Neural crest cell (in vitro differentiated cells): ENCODE measurements around the gene VPS13D. TPM values are rescaled to one million over a fixed set of nuclear protein-coding genes. Genes with fewer than 3 reads are reported as not detected.

Source experiments
- DNase-seq: peaks from one replicate; pipeline ENCODE4 v3.0.0; 2021; ENCODE audit warnings: low read depth, mixed read lengths, low spot score
- H3K27ac Mint-ChIP-seq: one replicate; pipeline ENCODE4 v1.8.0; 2021; ENCODE audit warnings: mild to moderate bottlenecking, mixed read lengths; ENCODE audit not compliant: unreplicated experiment
- H3K27me3 Mint-ChIP-seq: 2 replicates; pipeline ENCODE4 v1.8.0; 2021; ENCODE audit warnings: low read depth, mild to moderate bottlenecking, mixed read lengths
- H3K36me3 Mint-ChIP-seq: 2 replicates; pipeline ENCODE4 v1.8.0; 2021; ENCODE audit warnings: low read depth, mild to moderate bottlenecking, mixed read lengths
- H3K4me1 Mint-ChIP-seq: 2 replicates; pipeline ENCODE4 v1.8.0; 2021; ENCODE audit warnings: mixed read lengths
- H3K4me3 Mint-ChIP-seq: one replicate; pipeline ENCODE4 v1.8.0; 2021; ENCODE audit warnings: mild to moderate bottlenecking, mixed read lengths
- H3K9me3 Mint-ChIP-seq: 2 replicates; pipeline ENCODE4 v1.8.0; 2021; ENCODE audit warnings: mixed read lengths
- CTCF ChIP-seq: fragments of 200-600 bp; sonication (generic); conservative IDR thresholded peaks from 2 replicates; pipeline ENCODE4 v1.5.0; 2021; ENCODE audit warnings: antibody characterized with exemption, mild to moderate bottlenecking
- total RNA-seq: library from RNA; stranded (reverse); gene quantifications from 2 replicates; pipeline ENCODE4 v1.2.1, GENCODE V29; 2021

Gene VPS13D
- total RNA-seq, 1 donor from 2014 or later = 24.5 TPM

GRCh38 chr1:12251442-12251841 is 21.6 kb downstream of the VPS13D start:
- H3K27ac Mint-ChIP-seq = no peak overlapping the region
- DNase-seq = no peak
- TF ChIP-seq CTCF = no peak
- no peaks in the 10 kb centered on the region for H3K9me3 Mint-ChIP-seq
- H3K27me3 Mint-ChIP-seq = no peaks in the 10 kb centered on the region
- H3K4me1 Mint-ChIP-seq = peaks cover 11% of the 10 kb centered on the region
- no peak overlapping the region for H3K4me3 Mint-ChIP-seq
- peaks cover 7% of the 10 kb centered on the region for H3K36me3 Mint-ChIP-seq

- H3K4me1 Mint-ChIP-seq = no peaks in the 10 kb centered on the region
- H3K36me3 Mint-ChIP-seq = peaks cover 9% of the 10 kb centered on the region
- H3K27me3 Mint-ChIP-seq = no peaks in the 10 kb centered on the region
- DNase-seq = no peak
- no peak for TF ChIP-seq CTCF
- H3K4me3 Mint-ChIP-seq = no peak overlapping the region
- no peak overlapping the region for H3K27ac Mint-ChIP-seq
- H3K9me3 Mint-ChIP-seq = no peaks in the 10 kb centered on the region
Observed at GRCh38 chr1:12255913-12256312, 26.1 kb downstream of the VPS13D start.

- H3K27me3 Mint-ChIP-seq = no peaks in the 10 kb centered on the region
- TF ChIP-seq CTCF = no peak
- H3K9me3 Mint-ChIP-seq = no peaks in the 10 kb centered on the region
- no peak for DNase-seq
- H3K4me1 Mint-ChIP-seq = no peaks in the 10 kb centered on the region
- no peak overlapping the region for H3K4me3 Mint-ChIP-seq
- H3K27ac Mint-ChIP-seq = no peak overlapping the region
- H3K36me3 Mint-ChIP-seq = peaks cover 18% of the 10 kb centered on the region
Observed at GRCh38 chr1:12258272-12258671, 28.4 kb downstream of the VPS13D start.

DNA sequence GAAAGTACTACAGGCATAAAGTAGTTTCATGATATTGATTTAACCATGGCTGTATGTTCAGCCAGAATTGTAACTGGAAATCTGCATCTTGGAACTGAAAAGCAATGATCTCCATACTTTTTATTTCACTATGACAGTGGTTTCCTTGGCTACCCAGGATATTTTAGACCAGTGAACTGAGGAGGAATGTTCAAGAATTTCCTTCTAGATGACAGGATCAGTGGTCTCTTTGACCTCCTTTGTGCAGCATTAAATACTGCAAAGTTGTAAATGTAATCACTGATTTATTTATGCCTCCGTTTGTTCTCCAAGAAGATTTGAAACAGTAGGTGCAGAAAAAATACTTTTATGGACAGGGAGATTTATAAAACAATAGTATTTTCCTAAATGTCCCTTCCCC is 39.5 kb downstream of the VPS13D start:
- DNase-seq = no peak
- no peak for TF ChIP-seq CTCF
- peaks cover 3% of the 10 kb centered on the region for H3K9me3 Mint-ChIP-seq
- H3K4me3 Mint-ChIP-seq = no peak overlapping the region
- H3K27ac Mint-ChIP-seq = no peak overlapping the region
- H3K27me3 Mint-ChIP-seq = no peaks in the 10 kb centered on the region
- H3K4me1 Mint-ChIP-seq = no peaks in the 10 kb centered on the region
- peaks cover 21% of the 10 kb centered on the region for H3K36me3 Mint-ChIP-seq

- Mint-ChIP-seq H3K36me3 (peaks cover 14% of the 10 kb centered on the region), H3K27me3 (no peaks in the 10 kb centered on the region), H3K27ac (no peak overlapping the region), H3K4me3 (no peak overlapping the region), H3K9me3 (no peaks in the 10 kb centered on the region), H3K4me1 (no peaks in the 10 kb centered on the region)
- TF ChIP-seq CTCF = no peak
- DNase-seq = no peak
Observed at GRCh38 chr1:12271033-12271432, 41.2 kb downstream of the VPS13D start.

DNA sequence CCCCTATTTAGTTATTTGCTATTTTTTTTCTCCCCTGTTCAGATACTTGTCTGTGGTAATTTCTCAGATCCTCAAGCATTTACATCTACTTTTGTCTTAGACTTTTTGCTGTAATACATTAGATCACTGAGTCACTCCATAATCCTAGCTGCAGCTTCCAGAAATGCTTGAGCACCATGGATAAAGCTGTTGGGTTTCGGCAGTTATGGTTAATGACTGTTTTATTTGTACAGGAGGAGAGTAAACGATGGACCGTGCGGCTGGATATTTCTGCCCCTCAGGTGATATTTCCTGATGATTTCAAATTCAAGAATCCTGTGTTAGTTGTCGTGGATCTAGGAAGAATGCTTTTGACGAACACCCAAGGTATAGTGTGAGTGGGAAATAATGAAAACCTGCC is 42.9 kb downstream of the VPS13D start:
- TF ChIP-seq CTCF = no peak
- no peak overlapping the region for H3K27ac Mint-ChIP-seq
- H3K27me3 Mint-ChIP-seq = no peaks in the 10 kb centered on the region
- DNase-seq = no peak
- no peaks in the 10 kb centered on the region for H3K4me1 Mint-ChIP-seq
- peaks cover 14% of the 10 kb centered on the region for H3K36me3 Mint-ChIP-seq
- H3K9me3 Mint-ChIP-seq = no peaks in the 10 kb centered on the region
- H3K4me3 Mint-ChIP-seq = no peak overlapping the region
